Measurements from ENCODE around the gene ZNF473.

Gene ZNF473

GRCh38 chr19:50025794-50026549, at the start of gene ZNF473:
Gene ZNF473 (plus strand): TSS chr19:50026005. CDS start chr19:50031083, 5,078 bp downstream.
- H3K27me3 ChIP-seq (ENCODE audit: control insufficient read depth in 1 of 2, insufficient read depth in 2 of 2, low read length in 2 of 2), result no peaks in the 10 kb centered on the region
- peaks cover 6 to 9% of the 10 kb centered on the region in 2 donors for H3K36me3 ChIP-seq (ENCODE audit: control insufficient read depth in 2 of 2, insufficient read depth in 2 of 2, low read length in 2 of 2)
- H3K4me3 ChIP-seq (ENCODE audit: low read length in 2 of 2), result peak within 1 kb of the TSS; percentile 98 to 99

GRCh38 chr19:49976496-49976895, 49.3 kb upstream of the ZNF473 start:
- H3K4me1 ChIP-seq (ENCODE audit: control insufficient read depth, insufficient read depth, low read length), result no peaks in the 10 kb centered on the region
- no peak overlapping the region for H3K9ac ChIP-seq (ENCODE audit: low read length in 2 of 2)
- H3K9me3 ChIP-seq (ENCODE audit: control insufficient read depth in 2 of 2, low read length in 2 of 2), result no peaks in the 10 kb centered on the region
- H3K27me3 ChIP-seq (ENCODE audit: control insufficient read depth in 1 of 2, insufficient read depth in 2 of 2, low read length in 2 of 2), result no peaks in the 10 kb centered on the region
- H3K36me3 ChIP-seq (ENCODE audit: control insufficient read depth in 2 of 2, insufficient read depth in 2 of 2, low read length in 2 of 2), result peaks cover 16 to 26% of the 10 kb centered on the region in 2 donors
- no peak overlapping the region for H3K4me3 ChIP-seq (ENCODE audit: low read length in 2 of 2)
- no peak overlapping the region for H3K27ac ChIP-seq (ENCODE audit: low read length)

More at GRCh38 chr19:50025794-50026549, at the start of gene ZNF473:
- H3K4me1 ChIP-seq (ENCODE audit: control insufficient read depth, insufficient read depth, low read length), result peaks cover 29% of the 10 kb centered on the region
- peak within 1 kb of the TSS; percentile 87 for H3K27ac ChIP-seq (ENCODE audit: low read length)
- H3K9me3 ChIP-seq (ENCODE audit: control insufficient read depth in 2 of 2, low read length in 2 of 2), result no peaks in the 10 kb centered on the region
- peak within 1 kb of the TSS; percentile 93 to 95 for H3K9ac ChIP-seq (ENCODE audit: low read length in 2 of 2)

- H3K36me3 ChIP-seq (ENCODE audit: control insufficient read depth in 2 of 2, insufficient read depth in 2 of 2, low read length in 2 of 2), result peaks cover 21 to 30% of the 10 kb centered on the region in 2 donors
- no peak overlapping the region for H3K9ac ChIP-seq (ENCODE audit: low read length in 2 of 2)
- H3K27ac ChIP-seq (ENCODE audit: low read length), result no peak overlapping the region
- no peaks in the 10 kb centered on the region for H3K27me3 ChIP-seq (ENCODE audit: control insufficient read depth in 1 of 2, insufficient read depth in 2 of 2, low read length in 2 of 2)
- H3K4me1 ChIP-seq (ENCODE audit: control insufficient read depth, insufficient read depth, low read length), result no peaks in the 10 kb centered on the region
- no peak overlapping the region for H3K4me3 ChIP-seq (ENCODE audit: low read length in 2 of 2)
- no peaks in the 10 kb centered on the region for H3K9me3 ChIP-seq (ENCODE audit: control insufficient read depth in 2 of 2, low read length in 2 of 2)
These were observed 48.7 kb upstream of the ZNF473 start for GRCh38 chr19:49977076-49977475.

- H3K4me1 ChIP-seq (ENCODE audit: control insufficient read depth, insufficient read depth, low read length), result no peaks in the 10 kb centered on the region
- no peaks in the 10 kb centered on the region for H3K9me3 ChIP-seq (ENCODE audit: control insufficient read depth in 2 of 2, low read length in 2 of 2)
- no peak overlapping the region for H3K4me3 ChIP-seq (ENCODE audit: low read length in 2 of 2)
- no peak overlapping the region for H3K27ac ChIP-seq (ENCODE audit: low read length)
- no peaks in the 10 kb centered on the region for H3K27me3 ChIP-seq (ENCODE audit: control insufficient read depth in 1 of 2, insufficient read depth in 2 of 2, low read length in 2 of 2)
- no peak overlapping the region for H3K9ac ChIP-seq (ENCODE audit: low read length in 2 of 2)
- H3K36me3 ChIP-seq (ENCODE audit: control insufficient read depth in 2 of 2, insufficient read depth in 2 of 2, low read length in 2 of 2), result peaks cover 25 to 30% of the 10 kb centered on the region in 2 donors
These were observed 47.9 kb upstream of the ZNF473 start for GRCh38 chr19:49977881-49978280.

- Histone ChIP-seq H3K27ac (ENCODE audit: low read length) (no peak overlapping the region), H3K4me1 (ENCODE audit: control insufficient read depth, insufficient read depth, low read length) (no peaks in the 10 kb centered on the region), H3K4me3 (ENCODE audit: low read length in 2 of 2) (no peak overlapping the region), H3K9me3 (ENCODE audit: control insufficient read depth in 2 of 2, low read length in 2 of 2) (no peaks in the 10 kb centered on the region), H3K36me3 (ENCODE audit: control insufficient read depth in 2 of 2, insufficient read depth in 2 of 2, low read length in 2 of 2) (peaks cover 25 to 30% of the 10 kb centered on the region in 2 donors), H3K27me3 (ENCODE audit: control insufficient read depth in 1 of 2, insufficient read depth in 2 of 2, low read length in 2 of 2) (no peaks in the 10 kb centered on the region), H3K9ac (ENCODE audit: low read length in 2 of 2) (no peak overlapping the region)
These were observed 47.5 kb upstream of the ZNF473 start for GRCh38 chr19:49978324-49978723.

GRCh38 chr19:49981603-49982593, 43.9 kb upstream of the ZNF473 start:
- H3K9me3 ChIP-seq (ENCODE audit: control insufficient read depth in 2 of 2, low read length in 2 of 2), result no peaks in the 10 kb centered on the region
- no peak overlapping the region for H3K4me3 ChIP-seq (ENCODE audit: low read length in 2 of 2)
- H3K27me3 ChIP-seq (ENCODE audit: control insufficient read depth in 1 of 2, insufficient read depth in 2 of 2, low read length in 2 of 2), result no peaks in the 10 kb centered on the region
- no peak overlapping the region for H3K27ac ChIP-seq (ENCODE audit: low read length)
- peaks cover 46 to 49% of the 10 kb centered on the region in 2 donors for H3K36me3 ChIP-seq (ENCODE audit: control insufficient read depth in 2 of 2, insufficient read depth in 2 of 2, low read length in 2 of 2)
- no peak overlapping the region for H3K9ac ChIP-seq (ENCODE audit: low read length in 2 of 2)
- no peaks in the 10 kb centered on the region for H3K4me1 ChIP-seq (ENCODE audit: control insufficient read depth, insufficient read depth, low read length)

GRCh38 chr19:49983645-49984229, 42.1 kb upstream of the ZNF473 start:
- Histone ChIP-seq H3K27me3 (ENCODE audit: control insufficient read depth in 1 of 2, insufficient read depth in 2 of 2, low read length in 2 of 2) (no peaks in the 10 kb centered on the region), H3K36me3 (ENCODE audit: control insufficient read depth in 2 of 2, insufficient read depth in 2 of 2, low read length in 2 of 2) (peaks cover 47 to 51% of the 10 kb centered on the region in 2 donors), H3K4me3 (ENCODE audit: low read length in 2 of 2) (no peak overlapping the region), H3K9me3 (ENCODE audit: control insufficient read depth in 2 of 2, low read length in 2 of 2) (no peaks in the 10 kb centered on the region), H3K27ac (ENCODE audit: low read length) (no peak overlapping the region), H3K4me1 (ENCODE audit: control insufficient read depth, insufficient read depth, low read length) (no peaks in the 10 kb centered on the region), H3K9ac (ENCODE audit: low read length in 2 of 2) (no peak overlapping the region)

- Histone ChIP-seq H3K27ac (ENCODE audit: low read length) (no peak overlapping the region), H3K36me3 (ENCODE audit: control insufficient read depth in 2 of 2, insufficient read depth in 2 of 2, low read length in 2 of 2) (peaks cover 51 to 53% of the 10 kb centered on the region in 2 donors), H3K9me3 (ENCODE audit: control insufficient read depth in 2 of 2, low read length in 2 of 2) (no peaks in the 10 kb centered on the region), H3K4me1 (ENCODE audit: control insufficient read depth, insufficient read depth, low read length) (no peaks in the 10 kb centered on the region), H3K4me3 (ENCODE audit: low read length in 2 of 2) (no peak overlapping the region), H3K9ac (ENCODE audit: low read length in 2 of 2) (no peak overlapping the region), H3K27me3 (ENCODE audit: control insufficient read depth in 1 of 2, insufficient read depth in 2 of 2, low read length in 2 of 2) (no peaks in the 10 kb centered on the region)
These were observed 41.3 kb upstream of the ZNF473 start for GRCh38 chr19:49984491-49984890.

- Histone ChIP-seq H3K36me3 (ENCODE audit: control insufficient read depth in 2 of 2, insufficient read depth in 2 of 2, low read length in 2 of 2) (peaks cover 56 to 61% of the 10 kb centered on the region in 2 donors), H3K4me1 (ENCODE audit: control insufficient read depth, insufficient read depth, low read length) (no peaks in the 10 kb centered on the region), H3K27me3 (ENCODE audit: control insufficient read depth in 1 of 2, insufficient read depth in 2 of 2, low read length in 2 of 2) (no peaks in the 10 kb centered on the region), H3K9me3 (ENCODE audit: control insufficient read depth in 2 of 2, low read length in 2 of 2) (no peaks in the 10 kb centered on the region), H3K4me3 (ENCODE audit: low read length in 2 of 2) (no peak overlapping the region), H3K9ac (ENCODE audit: low read length in 2 of 2) (no peak overlapping the region), H3K27ac (ENCODE audit: low read length) (no peak overlapping the region)
These were observed 39.9 kb upstream of the ZNF473 start for GRCh38 chr19:49985871-49986270.

- peaks cover 61 to 65% of the 10 kb centered on the region in 2 donors for H3K36me3 ChIP-seq (ENCODE audit: control insufficient read depth in 2 of 2, insufficient read depth in 2 of 2, low read length in 2 of 2)
- no peak overlapping the region for H3K27ac ChIP-seq (ENCODE audit: low read length)
- H3K9me3 ChIP-seq (ENCODE audit: control insufficient read depth in 2 of 2, low read length in 2 of 2), result no peaks in the 10 kb centered on the region
- no peaks in the 10 kb centered on the region for H3K27me3 ChIP-seq (ENCODE audit: control insufficient read depth in 1 of 2, insufficient read depth in 2 of 2, low read length in 2 of 2)
- no peak overlapping the region for H3K4me3 ChIP-seq (ENCODE audit: low read length in 2 of 2)
- no peak overlapping the region for H3K9ac ChIP-seq (ENCODE audit: low read length in 2 of 2)
- no peaks in the 10 kb centered on the region for H3K4me1 ChIP-seq (ENCODE audit: control insufficient read depth, insufficient read depth, low read length)
These were observed 39.5 kb upstream of the ZNF473 start for GRCh38 chr19:49986354-49986753.
